ENCODE data around the gene MAN2C1. TPM values are rescaled to one million over a fixed set of nuclear protein-coding genes. Genes with fewer than 3 reads are reported as not detected.

MAN2C1 gene
- 252 TPM for total RNA-seq
- long read RNA-seq, transcript MAN2C1-201 (26 exons, 3,284 nt) = major isoform, 27 of 125 reads
- long read RNA-seq, partial matches to known transcripts = 28 of 125 reads
- long read RNA-seq, other reads (novel, unspliced or antisense) = 66 of 125 reads

DNA sequence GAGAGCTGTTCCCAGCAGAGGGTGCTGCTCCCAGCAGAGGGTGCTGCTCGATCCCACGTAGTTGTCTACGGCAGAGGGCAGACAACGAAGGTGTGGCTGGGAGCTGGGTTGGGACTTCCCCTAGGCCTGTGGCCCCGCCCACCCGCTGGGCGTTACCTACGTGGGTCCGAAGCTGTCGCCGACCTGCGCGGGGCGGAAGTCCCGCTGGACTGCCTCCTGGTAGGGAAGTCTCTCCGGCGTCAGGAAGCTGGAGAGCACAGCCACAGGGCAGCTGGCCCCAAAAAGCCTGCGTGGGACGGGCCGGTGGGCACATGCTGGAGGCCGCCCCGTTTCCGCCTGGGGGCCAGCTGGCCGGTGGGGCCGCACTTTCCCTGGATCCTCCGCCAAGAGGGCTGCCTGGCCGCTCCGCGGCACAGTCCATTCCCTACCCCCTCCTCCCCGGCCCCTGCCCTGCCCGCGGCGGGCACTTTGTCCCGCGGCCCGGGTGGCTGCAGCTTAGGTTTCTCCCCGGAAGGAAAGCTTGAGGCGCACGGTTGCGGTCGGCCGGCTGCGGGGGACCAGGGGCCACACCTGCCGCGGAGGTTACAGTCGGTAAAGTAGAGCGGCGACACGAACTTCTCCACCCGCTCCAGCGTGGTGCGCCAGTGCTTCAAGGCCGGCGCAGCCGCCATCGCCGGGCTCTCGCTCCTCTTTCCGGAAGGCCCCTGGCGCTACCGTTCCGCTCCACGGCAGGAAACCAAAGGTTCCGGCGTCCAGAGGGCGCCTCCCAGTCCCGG lies at the start of gene MAN2C1:
TSS of gene MAN2C1 (minus strand) at position 695 of the 776 bp plus-strand sequence. CDS start at position 671, 24 bp downstream.
- H3K27ac ChIP-seq = peak within 1 kb of the TSS; percentile 99
- ATAC-seq = peak; percentile 97
- peaks cover 18% of the 10 kb centered on the region for H3K4me1 ChIP-seq
- H3K36me3 ChIP-seq = peaks cover 58% of the 10 kb centered on the region
- peak; percentile 99 for DNase-seq
- H3K4me3 ChIP-seq = peak within 1 kb of the TSS; percentile 98
- peak; percentile 67 for TF ChIP-seq CTCF (IDR thresholded peaks at IDR 0.05)
- intact Hi-C loops (cut with DNase I) = no loop called here
- no peaks in the 10 kb centered on the region for H3K9me3 ChIP-seq
- no peaks in the 10 kb centered on the region for H3K27me3 ChIP-seq

DNA sequence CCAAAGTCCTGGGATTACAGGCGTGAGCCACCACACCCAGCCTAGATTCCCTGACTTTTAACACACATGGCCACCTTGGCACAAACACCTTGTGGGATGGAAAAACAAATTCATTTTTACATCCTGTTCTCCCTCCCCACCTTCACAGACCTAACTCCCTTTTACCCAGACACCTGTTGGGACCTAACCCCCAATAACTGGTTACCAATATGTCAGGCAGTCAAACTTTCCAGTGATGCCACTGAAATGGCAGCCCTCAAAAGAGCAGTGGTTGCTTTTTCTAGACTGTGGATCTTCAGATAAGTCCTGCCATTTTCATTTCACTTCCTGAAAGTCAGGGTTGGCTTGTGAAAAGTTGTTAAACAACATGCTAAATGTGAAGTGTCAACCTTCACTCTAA lies 48.2 kb upstream of the MAN2C1 start:
- no peak for ATAC-seq
- Histone ChIP-seq H3K36me3 (peaks cover 69% of the 10 kb centered on the region), H3K4me1 (no peaks in the 10 kb centered on the region), H3K27me3 (no peaks in the 10 kb centered on the region), H3K27ac (no peak overlapping the region), H3K4me3 (no peak overlapping the region), H3K9me3 (no peaks in the 10 kb centered on the region)
- intact Hi-C loops (cut with DNase I) = no loop called here
- no peak for DNase-seq
- TF ChIP-seq CTCF (IDR thresholded peaks at IDR 0.05) = no peak

DNA sequence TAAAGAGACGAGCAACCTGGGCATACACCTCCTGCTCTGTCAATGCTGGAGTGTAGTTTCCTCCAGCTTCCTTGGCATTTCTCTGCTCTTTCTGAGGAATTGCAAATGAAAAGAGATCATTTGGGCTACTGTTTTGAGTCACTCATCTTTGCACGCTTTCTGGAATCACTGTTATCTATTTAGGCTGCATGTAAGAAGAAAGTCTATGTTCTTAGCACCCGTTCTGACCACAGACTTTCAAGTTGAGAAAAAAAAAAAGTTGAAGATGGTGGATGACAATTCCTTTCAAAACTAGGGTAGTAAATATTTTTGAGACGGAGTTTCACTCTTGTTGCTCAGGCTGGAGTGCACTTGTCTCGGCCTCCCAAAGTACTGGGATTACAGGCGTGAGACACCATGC lies 41.8 kb upstream of the MAN2C1 start:
- Histone ChIP-seq H3K27ac (no peak overlapping the region), H3K9me3 (no peaks in the 10 kb centered on the region), H3K4me1 (no peaks in the 10 kb centered on the region), H3K4me3 (no peak overlapping the region), H3K27me3 (no peaks in the 10 kb centered on the region), H3K36me3 (peaks cover 96% of the 10 kb centered on the region)
- no peak for ATAC-seq
- intact Hi-C loops (cut with DNase I) = no loop called here
- no peak for TF ChIP-seq CTCF (IDR thresholded peaks at IDR 0.05)
- DNase-seq = no peak

DNA sequence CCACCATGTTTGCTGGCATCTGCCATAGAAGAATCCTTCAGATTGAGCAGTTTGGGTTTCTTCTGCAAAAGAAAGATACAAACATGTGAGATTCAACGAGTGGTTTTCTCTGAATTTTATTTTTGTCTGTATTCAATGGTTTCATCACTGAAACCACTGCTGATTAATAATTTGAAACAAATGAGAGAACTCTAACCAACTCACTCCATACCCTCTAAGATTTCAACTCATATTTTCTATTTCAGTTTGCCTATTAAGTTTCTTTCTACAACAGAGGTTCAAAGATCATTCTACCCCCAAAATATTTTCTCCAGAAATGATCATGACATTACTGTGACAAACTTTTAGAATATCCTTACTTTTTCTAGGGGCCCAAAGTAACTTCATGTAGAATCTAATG lies 38.7 kb upstream of the MAN2C1 start:
- Histone ChIP-seq H3K4me3 (no peak overlapping the region), H3K36me3 (peaks cover 100% of the 10 kb centered on the region), H3K27me3 (no peaks in the 10 kb centered on the region), H3K9me3 (no peaks in the 10 kb centered on the region), H3K27ac (no peak overlapping the region), H3K4me1 (no peaks in the 10 kb centered on the region)
- intact Hi-C loops (cut with DNase I) = no loop called here
- TF ChIP-seq CTCF (IDR thresholded peaks at IDR 0.05) = no peak
- ATAC-seq = no peak
- DNase-seq = no peak

DNA sequence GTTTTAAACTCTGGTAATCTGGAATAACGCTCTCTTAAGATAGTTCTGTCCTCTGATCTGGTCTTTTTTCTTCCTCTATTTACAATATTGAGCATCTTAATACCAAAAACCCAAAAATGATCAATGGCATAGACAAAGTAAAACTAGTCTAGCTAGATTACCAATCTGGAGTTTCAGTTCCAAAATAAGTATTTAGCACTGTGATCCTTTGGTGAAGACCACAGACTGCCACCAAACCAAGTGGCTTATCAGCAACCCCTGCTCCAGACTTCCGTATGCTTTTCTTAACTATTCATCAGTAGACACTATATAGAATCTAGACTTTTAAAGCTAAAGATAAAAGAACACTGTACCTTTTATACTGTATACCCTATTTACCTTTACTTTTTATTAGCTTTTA lies 35.5 kb upstream of the MAN2C1 start:
- Histone ChIP-seq H3K27ac (no peak overlapping the region), H3K27me3 (no peaks in the 10 kb centered on the region), H3K9me3 (no peaks in the 10 kb centered on the region), H3K4me1 (no peaks in the 10 kb centered on the region), H3K36me3 (peaks cover 100% of the 10 kb centered on the region), H3K4me3 (no peak overlapping the region)
- intact Hi-C loops (cut with DNase I) = no loop called here
- no peak for DNase-seq
- ATAC-seq = no peak
- no peak for TF ChIP-seq CTCF (IDR thresholded peaks at IDR 0.05)

Measured in upper lobe of right lung (tissue), 1 donor.